GM19328 (cell line): ENCODE measurements around the gene CCKAR.
A peak's percentile ranks its signal among the peaks of the same experiment; 100 is the strongest.

Source experiments
- ATAC-seq: cut with Tn5 transposase; IDR thresholded peaks from one replicate; pipeline ENCODE4 v1.9.1; 2021; ENCODE audit warnings: mild to moderate bottlenecking, moderate library complexity; ENCODE audit not compliant: unreplicated experiment

CCKAR gene

GRCh38 chr4:26462874-26463273, 27.4 kb downstream of the CCKAR start:
- no peak for ATAC-seq

DNA sequence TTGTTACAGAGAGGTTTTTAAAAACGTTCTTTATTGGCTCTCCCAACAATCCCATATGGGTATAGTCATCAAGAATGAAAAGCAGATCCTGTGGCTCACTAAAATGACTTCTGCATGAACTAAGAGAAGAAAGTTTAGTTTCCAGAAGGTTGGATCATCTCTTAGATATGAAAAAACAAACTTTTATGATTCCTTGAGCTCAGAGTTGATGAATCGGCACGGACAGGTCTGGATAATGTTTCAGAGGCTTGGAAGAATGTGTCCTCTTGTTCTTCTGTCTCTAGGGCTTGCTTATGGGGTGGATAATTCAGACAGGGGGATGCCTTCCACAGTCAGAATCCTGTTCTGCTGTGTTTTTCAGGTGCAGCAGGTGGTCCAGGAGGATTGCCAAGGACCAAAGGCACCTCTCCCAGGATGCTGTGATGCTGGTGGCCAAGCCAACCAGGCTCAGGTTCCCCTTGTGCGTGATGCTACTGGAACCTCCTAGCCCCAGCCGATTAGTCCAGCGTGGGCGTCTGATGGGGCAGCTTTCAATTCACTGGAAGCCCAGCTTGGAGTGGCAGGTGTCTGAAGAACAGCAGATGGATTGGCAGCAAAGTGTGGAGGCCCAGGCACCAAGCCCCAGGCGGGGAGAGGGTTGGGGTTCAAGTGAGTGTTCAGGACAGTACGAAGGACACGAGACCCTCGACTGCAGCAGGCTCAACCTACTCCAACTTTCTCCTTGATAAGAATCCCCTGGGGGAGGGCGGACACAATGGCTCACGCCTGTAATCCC, 30.3 kb downstream of the CCKAR start:
- ATAC-seq, result no peak

DNA sequence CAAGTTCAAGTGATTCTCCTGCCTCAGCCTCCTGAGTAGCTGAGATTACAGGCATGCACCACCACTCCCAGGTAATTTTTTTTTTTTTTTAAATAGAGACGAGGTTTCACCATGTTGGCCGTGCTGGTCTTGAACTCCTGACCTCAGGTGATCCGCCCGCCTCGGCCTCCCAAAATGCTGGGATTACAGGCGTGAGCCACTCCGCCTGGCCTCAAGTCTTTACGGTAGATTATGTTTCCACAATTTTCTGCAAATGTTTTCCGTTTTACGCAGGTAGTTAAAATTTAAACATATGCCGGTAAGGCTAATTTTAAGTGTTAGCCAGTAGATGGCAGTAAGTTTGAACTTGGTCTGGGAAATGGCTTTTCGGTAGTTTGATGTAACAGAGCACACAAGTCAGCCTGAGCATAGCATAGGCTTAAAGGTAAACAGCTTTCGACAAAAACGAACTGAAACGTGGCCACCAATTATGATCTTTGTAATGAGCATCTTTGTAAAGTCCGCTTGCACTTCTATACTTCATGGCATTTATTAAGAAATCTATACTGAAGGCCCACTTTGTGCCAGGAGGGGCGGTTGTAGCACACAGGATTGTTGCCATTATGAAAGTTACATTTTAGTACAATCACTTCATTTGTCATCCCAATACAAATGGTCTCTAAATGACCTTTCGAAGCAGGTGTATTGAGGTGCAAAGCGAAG, 31.1 kb downstream of the CCKAR start:
- ATAC-seq, result peak; percentile 60

DNA sequence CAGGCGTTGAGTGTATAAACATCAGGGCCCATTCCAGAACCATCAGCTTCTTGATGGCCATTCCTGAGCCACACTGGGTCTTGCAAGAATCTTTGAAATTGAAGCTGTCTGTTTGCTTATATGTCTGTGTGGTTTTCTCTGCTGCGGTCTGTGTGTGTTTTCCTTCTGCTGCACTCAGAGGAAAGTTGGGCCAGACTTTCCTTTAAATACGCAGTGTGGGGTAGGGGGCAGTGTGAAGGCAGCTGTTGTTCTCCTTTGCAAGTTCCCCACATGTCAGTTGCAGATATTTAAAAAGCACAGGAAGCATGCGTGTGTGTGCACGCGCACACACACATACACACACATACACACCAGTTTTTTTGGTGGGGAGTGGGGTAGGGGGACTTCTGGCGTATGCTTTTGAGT, 32.1 kb downstream of the CCKAR start:
- no peak for ATAC-seq

- ATAC-seq, result no peak
These were observed 32.9 kb downstream of the CCKAR start for GRCh38 chr4:26457412-26457811.

DNA sequence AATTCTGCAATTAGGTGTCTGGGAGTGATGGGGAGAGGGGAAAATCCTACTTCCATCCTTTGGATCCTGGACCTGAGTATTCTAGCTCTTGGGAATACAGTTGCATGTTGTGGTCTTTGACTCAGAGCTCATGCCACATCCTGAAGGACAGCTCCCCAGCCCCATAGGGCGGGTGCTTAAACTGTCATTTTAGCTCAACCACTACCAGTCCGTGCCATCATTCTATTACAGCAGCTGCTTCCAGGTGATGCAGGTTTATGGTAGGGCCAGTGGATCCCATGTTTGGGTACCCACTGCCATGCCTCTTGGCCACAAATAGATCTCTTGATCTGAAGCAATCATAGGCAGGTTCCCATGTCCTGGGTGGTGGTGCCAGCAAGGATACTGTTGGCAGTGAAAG, 34.7 kb downstream of the CCKAR start:
- no peak for ATAC-seq

- no peak for ATAC-seq
These were observed 35.3 kb downstream of the CCKAR start for GRCh38 chr4:26454961-26455360.

DNA sequence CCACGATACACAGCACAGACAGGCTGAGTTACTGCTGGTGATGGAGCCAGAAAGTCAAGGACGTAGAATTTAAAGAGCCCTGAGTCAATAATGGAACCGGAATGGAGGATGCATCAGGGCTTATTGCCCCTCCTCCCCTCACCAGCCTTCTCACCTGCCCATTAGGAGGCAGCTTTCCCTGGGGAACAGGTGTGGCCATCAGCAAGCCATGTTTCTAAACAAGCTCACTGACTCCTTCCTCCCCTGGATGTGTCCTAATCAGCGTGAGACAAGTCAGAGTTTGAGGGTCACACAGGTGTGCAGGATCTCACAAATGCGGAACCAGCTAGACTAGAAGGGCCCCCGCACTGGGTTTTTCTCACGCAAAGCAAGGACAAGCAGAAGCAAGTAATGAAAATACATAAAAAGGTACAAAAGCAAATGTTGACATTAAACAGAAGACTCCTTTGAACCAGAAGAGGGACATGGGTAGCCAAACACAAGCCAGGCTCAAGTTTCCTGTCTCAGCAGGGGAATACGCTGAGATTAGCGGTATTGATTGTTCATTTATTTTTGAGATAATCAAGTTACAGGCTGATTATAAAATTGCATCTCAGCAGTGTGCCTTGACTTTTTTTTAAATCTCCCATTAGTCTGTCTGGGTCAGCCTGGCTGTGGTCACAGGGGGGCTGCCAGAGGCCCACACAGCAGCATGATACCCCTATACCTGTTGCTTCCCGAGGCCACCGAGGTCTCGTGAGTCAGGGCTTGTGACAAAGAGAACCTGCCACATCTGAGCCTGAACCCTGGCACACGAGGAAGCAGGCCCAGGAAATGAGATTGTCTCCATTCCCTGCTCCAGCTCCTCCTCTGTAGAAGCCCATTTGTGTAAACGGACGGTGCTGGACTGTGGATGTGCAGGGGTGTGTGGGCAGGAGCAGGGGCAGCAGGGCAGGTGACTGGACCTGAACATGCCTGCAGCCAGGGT, 37.4 kb downstream of the CCKAR start:
- no peak for ATAC-seq

GRCh38 chr4:26451597-26451996, 38.7 kb downstream of the CCKAR start:
- ATAC-seq, result no peak

DNA sequence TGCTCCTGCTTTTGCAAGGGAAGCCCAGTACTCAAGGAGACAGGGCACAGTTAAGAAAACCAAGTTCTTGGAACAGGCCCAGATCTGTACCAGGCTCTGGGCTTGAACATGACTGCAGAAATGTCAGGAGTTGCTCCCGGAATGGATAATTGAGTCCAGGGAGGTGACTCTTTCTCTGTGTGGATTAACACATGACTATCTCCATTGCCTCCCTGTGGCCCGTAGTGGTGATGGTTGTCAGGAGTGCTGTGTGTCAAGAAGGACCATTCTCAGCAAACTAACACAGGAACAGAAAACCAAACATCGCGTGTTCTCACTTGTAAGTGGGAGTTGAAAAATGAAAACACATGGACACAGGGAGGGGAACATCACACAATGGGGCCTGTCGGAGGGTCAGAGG, 39.9 kb downstream of the CCKAR start:
- ATAC-seq, result no peak

DNA sequence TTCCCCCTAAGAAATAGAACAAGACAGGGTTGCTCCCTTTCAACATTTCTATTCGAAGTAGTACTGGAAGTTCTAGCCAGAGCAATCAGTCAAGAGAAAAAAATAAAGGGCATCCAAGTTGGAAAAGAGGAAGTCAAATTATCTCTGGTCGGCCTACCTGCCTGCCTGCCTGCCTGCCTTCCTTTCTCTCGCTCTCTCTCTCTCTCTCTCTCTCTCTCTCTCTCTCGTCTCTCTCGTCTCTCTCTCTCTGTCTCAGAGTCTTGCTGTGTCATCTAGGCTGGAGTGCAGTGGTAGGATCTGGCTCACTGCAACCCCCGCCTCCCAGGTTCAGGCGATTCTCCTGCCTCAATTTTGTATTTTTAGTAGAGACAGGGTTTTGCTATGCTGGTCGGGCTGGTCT, 42.9 kb downstream of the CCKAR start:
- no peak for ATAC-seq

- no peak for ATAC-seq
These were observed 48.5 kb downstream of the CCKAR start for GRCh38 chr4:26441771-26442170.

DNA sequence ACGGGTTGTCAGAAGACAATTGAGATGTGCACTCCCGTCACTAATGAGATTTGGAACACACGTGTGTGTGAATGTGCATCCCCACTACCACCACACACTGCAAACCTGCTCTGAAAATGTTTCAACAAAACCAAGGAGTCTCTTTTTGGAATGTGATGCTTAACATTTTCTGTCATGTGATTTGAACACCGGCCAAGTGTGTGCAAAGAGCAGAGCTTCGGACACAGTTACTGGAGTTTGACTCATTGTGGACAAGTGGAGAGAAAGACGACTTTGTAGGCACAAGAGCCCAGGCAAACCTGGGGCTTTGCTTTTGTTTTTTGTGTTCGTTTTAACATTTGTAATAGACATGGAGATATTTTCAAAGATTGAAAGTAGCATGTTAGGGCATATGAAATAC, 49.2 kb downstream of the CCKAR start:
- no peak for ATAC-seq

GRCh38 chr4:26434030-26434639, 56.1 kb downstream of the CCKAR start:
- ATAC-seq, result no peak

DNA sequence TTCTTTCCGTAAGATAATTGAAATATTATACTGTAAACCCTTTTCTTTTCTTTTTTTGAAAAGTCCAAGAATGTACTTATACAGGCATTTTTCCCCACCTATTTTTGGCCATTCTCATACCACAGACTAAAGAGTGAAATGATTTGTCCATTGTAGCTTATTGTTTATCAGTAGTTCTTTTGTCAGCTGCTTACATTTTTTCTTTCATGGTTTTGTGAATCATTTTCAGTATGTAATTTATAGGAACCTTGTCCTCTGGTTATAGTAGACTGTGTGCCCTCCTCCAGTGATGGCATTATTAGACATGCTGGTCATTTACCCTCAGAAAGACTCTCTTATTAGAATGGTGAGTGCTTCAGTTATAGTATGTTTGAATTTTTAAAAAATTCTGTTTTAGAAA, 56.7 kb downstream of the CCKAR start:
- no peak for ATAC-seq

DNA sequence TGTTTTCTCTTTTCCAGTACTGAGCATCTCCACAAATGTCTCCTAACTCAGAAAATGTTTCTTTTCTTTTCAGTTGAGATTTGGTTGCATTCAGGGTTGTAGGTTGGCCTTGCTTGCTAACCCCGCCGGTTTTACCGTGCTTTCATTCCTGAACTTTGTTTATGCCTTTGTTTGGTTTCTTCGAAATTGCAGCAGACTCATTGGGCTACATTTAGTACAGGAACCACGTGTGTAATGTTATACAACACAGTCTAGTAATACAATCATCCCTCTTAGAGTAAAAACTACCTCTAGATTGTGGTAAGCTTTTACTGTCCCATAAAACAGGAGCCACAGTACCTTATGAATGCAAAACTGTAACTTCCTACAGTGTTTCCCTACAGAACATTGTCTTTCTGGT, 57.9 kb downstream of the CCKAR start:
- ATAC-seq, result no peak

DNA sequence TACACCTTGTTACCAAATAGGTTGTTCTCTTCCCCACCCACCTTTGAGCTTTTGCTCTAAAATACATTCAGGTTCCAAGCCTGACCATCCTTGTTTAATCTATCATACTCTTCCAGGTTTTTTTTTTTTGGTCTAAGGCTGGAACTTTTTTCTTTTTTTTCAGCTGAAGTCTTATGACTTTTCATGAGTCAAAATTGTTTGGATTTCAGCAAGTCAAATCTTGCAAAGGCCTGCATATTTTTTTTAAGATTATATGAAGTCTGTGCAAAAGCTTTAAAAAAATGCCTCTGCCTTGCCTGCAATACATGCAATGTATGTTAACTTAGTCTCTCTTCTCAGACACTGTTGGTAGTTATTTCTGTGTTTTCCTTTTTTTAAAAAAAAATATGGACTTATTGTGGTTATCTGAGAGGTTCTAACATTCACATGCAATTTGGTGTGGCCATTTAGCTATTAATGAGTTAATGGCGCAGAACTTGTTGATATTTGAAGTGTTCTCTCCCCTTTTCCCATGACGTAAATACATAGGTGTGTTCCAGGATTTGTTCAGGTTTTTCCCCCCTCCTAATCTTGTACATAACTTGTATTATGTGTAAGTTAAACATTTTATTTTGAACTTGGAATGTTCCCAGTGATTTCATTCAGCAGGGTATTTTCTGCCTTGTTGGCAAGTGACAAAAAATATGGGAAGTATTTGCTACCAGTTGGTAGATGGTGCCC, 58.7 kb downstream of the CCKAR start:
- ATAC-seq, result no peak
